Measurements from ENCODE around the gene P3H2.

DNA sequence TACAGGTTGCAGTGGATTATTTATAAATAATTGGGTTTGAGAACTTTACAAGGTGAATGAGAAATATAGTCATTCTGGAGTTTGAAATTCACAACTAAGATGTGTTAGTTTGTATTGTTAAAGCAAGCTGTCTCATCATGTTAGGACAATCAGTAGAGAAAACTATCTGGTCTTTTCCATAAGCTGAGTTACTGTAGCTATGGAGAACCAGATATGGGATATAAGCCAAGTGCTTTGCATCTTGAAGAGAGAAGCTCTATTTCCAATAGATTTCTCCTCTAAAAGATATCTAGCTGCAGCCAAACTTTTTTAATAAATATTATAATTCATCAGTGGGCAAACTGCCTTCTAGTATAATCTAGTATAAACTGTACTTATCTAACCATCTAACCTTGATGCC, 11.3 kb downstream of the P3H2 start:
- TF ChIP-seq, protein P1, sequence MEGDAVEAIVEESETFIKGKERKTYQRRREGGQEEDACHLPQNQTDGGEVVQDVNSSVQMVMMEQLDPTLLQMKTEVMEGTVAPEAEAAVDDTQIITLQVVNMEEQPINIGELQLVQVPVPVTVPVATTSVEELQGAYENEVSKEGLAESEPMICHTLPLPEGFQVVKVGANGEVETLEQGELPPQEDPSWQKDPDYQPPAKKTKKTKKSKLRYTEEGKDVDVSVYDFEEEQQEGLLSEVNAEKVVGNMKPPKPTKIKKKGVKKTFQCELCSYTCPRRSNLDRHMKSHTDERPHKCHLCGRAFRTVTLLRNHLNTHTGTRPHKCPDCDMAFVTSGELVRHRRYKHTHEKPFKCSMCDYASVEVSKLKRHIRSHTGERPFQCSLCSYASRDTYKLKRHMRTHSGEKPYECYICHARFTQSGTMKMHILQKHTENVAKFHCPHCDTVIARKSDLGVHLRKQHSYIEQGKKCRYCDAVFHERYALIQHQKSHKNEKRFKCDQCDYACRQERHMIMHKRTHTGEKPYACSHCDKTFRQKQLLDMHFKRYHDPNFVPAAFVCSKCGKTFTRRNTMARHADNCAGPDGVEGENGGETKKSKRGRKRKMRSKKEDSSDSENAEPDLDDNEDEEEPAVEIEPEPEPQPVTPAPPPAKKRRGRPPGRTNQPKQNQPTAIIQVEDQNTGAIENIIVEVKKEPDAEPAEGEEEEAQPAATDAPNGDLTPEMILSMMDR (IDR thresholded peaks at IDR 0.05) = no peak
- TF ChIP-seq POLR2A (IDR thresholded peaks at IDR 0.05) (no peak), EP300 (IDR thresholded peaks at IDR 0.05) (no peak), POLR2AphosphoS5 (IDR thresholded peaks at IDR 0.05) (no peak)

Data from stomach (tissue), 4 donors.